Nucleus accumbens (tissue), 56 donors: ENCODE measurements around the gene NPAT.

Source experiments
- DNase-seq, 56 donors: peaks; one replicate each; lab custom pipeline; 2025; lab: John Stamatoyannopoulos, UW

NPAT gene

GRCh38 chr11:108222574-108223347 is at the start of gene NPAT, which contains the start of gene ATM:
TSS of gene NPAT (minus strand) at chr11:108222638. CDS start at chr11:108222536, 102 bp downstream.
TSS of gene ATM (plus strand) at chr11:108223067. CDS start at chr11:108227625, 4,558 bp downstream.
- peak; percentile 94 to 100 (median 99) for DNase-seq

GRCh38 chr11:108269583-108269982 is 47.1 kb upstream of the NPAT start:
- DNase-seq = no peak

- DNase-seq = no peak
Observed at GRCh38 chr11:108253176-108253575, 30.7 kb upstream of the NPAT start.

GRCh38 chr11:108246885-108247284 is 24.4 kb upstream of the NPAT start:
- DNase-seq = no peak

GRCh38 chr11:108246308-108246707 is 23.9 kb upstream of the NPAT start:
- DNase-seq = no peak

GRCh38 chr11:108242422-108242821 is 20.0 kb upstream of the NPAT start:
- no peak for DNase-seq

GRCh38 chr11:108241330-108242037 is 19.0 kb upstream of the NPAT start:
- DNase-seq = no peak

- no peak for DNase-seq
Observed at GRCh38 chr11:108239076-108239475, 16.6 kb upstream of the NPAT start.

- no peak for DNase-seq
Observed at GRCh38 chr11:108237058-108237481, 14.6 kb upstream of the NPAT start.

- DNase-seq = no peak
Observed at GRCh38 chr11:108235633-108236032, 13.2 kb upstream of the NPAT start.

GRCh38 chr11:108235192-108235591 is 12.8 kb upstream of the NPAT start:
- no peak for DNase-seq

- DNase-seq = no peak
Observed at GRCh38 chr11:108233277-108233945, 11.0 kb upstream of the NPAT start.

GRCh38 chr11:108228251-108228650 is 5.8 kb upstream of the NPAT start:
- no peak for DNase-seq

GRCh38 chr11:108226036-108226435 is 3.6 kb upstream of the NPAT start:
- DNase-seq = no peak

- peak in 1 of 56 donors; percentile 0 for DNase-seq
Observed at GRCh38 chr11:108224911-108225786, 2.7 kb upstream of the NPAT start.

- no peak for DNase-seq
Observed at GRCh38 chr11:108224366-108224765, 1.9 kb upstream of the NPAT start.

- DNase-seq = no peak
Observed at GRCh38 chr11:108223348-108224149, 1.1 kb upstream of the NPAT start.

GRCh38 chr11:108221911-108222573 is 396 bp downstream of the NPAT start:
- peak in 1 of 56 donors; percentile 52 for DNase-seq

- DNase-seq = no peak
Observed at GRCh38 chr11:108221371-108221770, 1.1 kb downstream of the NPAT start.
